K562 (cell line): ENCODE measurements around the gene CDH6.

ENCODE experiments used
- CCNT2 ChIP-seq: IDR thresholded peaks from 2 replicates; pipeline ENCODE4 v1.6.1; 2011; ENCODE audit warnings: borderline replicate concordance, low read depth, mild to moderate bottlenecking, moderate library complexity, mixed read lengths, low read length; ENCODE audit not compliant: insufficient read length; ENCODE audit errors: extremely low read depth
- CHD2 ChIP-seq: IDR thresholded peaks from 2 replicates; pipeline ENCODE4 v1.6.1; 2011; ENCODE audit warnings: low read depth, low read length
- CTBP1 ChIP-seq: fragments of 450-650 bp; IDR thresholded peaks from 2 replicates; pipeline ENCODE4 v1.6.1; 2016; ENCODE audit warnings: borderline replicate concordance
- EGR1 ChIP-seq: fragments of 450-650 bp; conservative IDR thresholded peaks from 2 replicates; pipeline ENCODE4 v1.6.1; 2017; ENCODE audit warnings: mild to moderate bottlenecking
- KLF1 ChIP-seq: fragments of 450-650 bp; IDR thresholded peaks from 2 replicates; pipeline ENCODE4 v1.6.1; 2016; ENCODE audit warnings: missing genetic modification characterization, missing compliant biosample characterization
- KLF10 ChIP-seq: fragments of 250-450 bp; sonication (Bioruptor Pico); IDR thresholded peaks from 2 replicates; pipeline ENCODE4 v1.6.1; 2021; ENCODE audit warnings: matching md5 sums
- POLR2A ChIP-seq: fragments of 450-650 bp; conservative IDR thresholded peaks from 2 replicates; pipeline ENCODE4 v1.6.1; 2016
- RAD21 ChIP-seq, 2 experiments: fragments of 250-450 bp in 1 of 2; fragments of 450-650 bp in 1 of 2; sonication (Bioruptor Pico) in 1 of 2; formaldehyde crosslinking in 1 of 2; IDR thresholded peaks in 1 of 2; conservative IDR thresholded peaks in 1 of 2; 2 replicates each; pipeline versions ENCODE4 v1.4.0 to v1.8.0; 2020 to 2022; ENCODE audit warnings: mild to moderate bottlenecking in 2 of 2, moderate library complexity in 1 of 2
- SAFB2 ChIP-seq: fragments of 200-400 bp; formaldehyde crosslinking; IDR thresholded peaks from 2 replicates; pipeline ENCODE4 v1.6.1; 2018; ENCODE audit warnings: borderline replicate concordance, low read length, low read depth, moderate library complexity; ENCODE audit not compliant: severe bottlenecking
- SETDB1 ChIP-seq: IDR thresholded peaks from one replicate; pipeline ENCODE4 v1.6.1; 2012; ENCODE audit warnings: low read length, control low read depth, inconsistent platforms
- SMARCC2 ChIP-seq: fragments of 450-650 bp; IDR thresholded peaks from 2 replicates; pipeline ENCODE4 v1.6.1; 2017; ENCODE audit warnings: antibody characterized with exemption, moderate library complexity, mild to moderate bottlenecking, low read depth
- TF ChIP-seq, protein P1 (sequence below), 3 experiments: IDR thresholded peaks in 2 of 3; conservative IDR thresholded peaks in 1 of 3; 2 replicates each; pipeline ENCODE4 v1.5.1; 2011 to 2012; ENCODE audit warnings: low read length in 3 of 3, mild to moderate bottlenecking in 3 of 3, control low read depth in 2 of 3, improper control_type of control experiment in 1 of 3, inconsistent platforms in 1 of 3, low read depth in 1 of 3, mixed read lengths in 1 of 3, moderate library complexity in 1 of 3; ENCODE audit not compliant: insufficient read depth in 2 of 3
- TF ChIP-seq, protein P2 (sequence below), 2 experiments: fragments of 450-650 bp in 1 of 2; sonication (generic) in 1 of 2; formaldehyde crosslinking in 1 of 2; IDR thresholded peaks; 2 replicates each; pipeline versions ENCODE4 v1.7.1 to v1.9.0; 2016 to 2022; ENCODE audit warnings: inconsistent platforms in 1 of 2, mild to moderate bottlenecking in 1 of 2, missing genetic modification reagents in 1 of 2
- TF ChIP-seq, protein P3 (sequence below): fragments of 450-650 bp; conservative IDR thresholded peaks from 2 replicates; pipeline ENCODE4 v1.6.1; 2016; ENCODE audit warnings: missing genetic modification characterization, low read depth, mild to moderate bottlenecking, control low read depth, missing compliant biosample characterization

DNA sequence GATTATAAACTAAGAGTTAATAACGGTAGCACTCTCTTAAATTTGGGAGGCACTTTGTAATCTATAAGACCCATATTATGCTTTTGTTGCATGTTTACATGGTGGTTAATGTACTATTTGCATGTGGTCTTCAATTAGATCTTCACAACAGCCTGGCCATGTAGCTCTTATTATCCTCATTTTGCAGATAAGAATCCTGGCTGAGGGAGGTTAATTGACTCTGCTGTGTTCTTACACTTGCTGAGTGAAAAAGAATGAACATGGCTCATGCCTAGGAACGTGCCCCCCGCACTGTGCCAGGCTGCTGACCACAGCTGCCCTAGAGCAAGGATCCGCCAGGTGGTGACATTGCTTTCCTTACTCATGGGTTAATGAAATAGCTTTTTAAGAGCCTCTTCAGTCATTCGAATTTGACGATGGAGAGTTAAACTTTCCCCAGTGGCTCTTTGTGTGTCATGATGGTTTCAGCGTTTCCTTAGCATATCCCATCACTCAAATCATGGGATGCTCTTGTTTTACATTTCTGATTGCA lies 97.9 kb downstream of the CDH6 start:
- no peak for TF ChIP-seq POLR2A
- TF ChIP-seq RAD21 (CRISPR knock-in tag; conservative IDR thresholded peaks at IDR 0.05 in 1 of 2, IDR thresholded peaks at IDR 0.05 in 1 of 2): peak in 1 of 2 experiments; percentile 27; a peak in 2 of 4 replicates
- TF ChIP-seq, protein P1, sequence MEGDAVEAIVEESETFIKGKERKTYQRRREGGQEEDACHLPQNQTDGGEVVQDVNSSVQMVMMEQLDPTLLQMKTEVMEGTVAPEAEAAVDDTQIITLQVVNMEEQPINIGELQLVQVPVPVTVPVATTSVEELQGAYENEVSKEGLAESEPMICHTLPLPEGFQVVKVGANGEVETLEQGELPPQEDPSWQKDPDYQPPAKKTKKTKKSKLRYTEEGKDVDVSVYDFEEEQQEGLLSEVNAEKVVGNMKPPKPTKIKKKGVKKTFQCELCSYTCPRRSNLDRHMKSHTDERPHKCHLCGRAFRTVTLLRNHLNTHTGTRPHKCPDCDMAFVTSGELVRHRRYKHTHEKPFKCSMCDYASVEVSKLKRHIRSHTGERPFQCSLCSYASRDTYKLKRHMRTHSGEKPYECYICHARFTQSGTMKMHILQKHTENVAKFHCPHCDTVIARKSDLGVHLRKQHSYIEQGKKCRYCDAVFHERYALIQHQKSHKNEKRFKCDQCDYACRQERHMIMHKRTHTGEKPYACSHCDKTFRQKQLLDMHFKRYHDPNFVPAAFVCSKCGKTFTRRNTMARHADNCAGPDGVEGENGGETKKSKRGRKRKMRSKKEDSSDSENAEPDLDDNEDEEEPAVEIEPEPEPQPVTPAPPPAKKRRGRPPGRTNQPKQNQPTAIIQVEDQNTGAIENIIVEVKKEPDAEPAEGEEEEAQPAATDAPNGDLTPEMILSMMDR (IDR thresholded peaks at IDR 0.05 in 2 of 3, conservative IDR thresholded peaks at IDR 0.05 in 1 of 3; ENCODE audit: insufficient read depth in 2 of 3, low read depth in 1 of 3, low read length in 3 of 3): peak; percentile 33 to 43 (median 36); a peak in 4 of 6 replicates
- TF ChIP-seq CCNT2: no peak
- TF ChIP-seq, protein P2, sequence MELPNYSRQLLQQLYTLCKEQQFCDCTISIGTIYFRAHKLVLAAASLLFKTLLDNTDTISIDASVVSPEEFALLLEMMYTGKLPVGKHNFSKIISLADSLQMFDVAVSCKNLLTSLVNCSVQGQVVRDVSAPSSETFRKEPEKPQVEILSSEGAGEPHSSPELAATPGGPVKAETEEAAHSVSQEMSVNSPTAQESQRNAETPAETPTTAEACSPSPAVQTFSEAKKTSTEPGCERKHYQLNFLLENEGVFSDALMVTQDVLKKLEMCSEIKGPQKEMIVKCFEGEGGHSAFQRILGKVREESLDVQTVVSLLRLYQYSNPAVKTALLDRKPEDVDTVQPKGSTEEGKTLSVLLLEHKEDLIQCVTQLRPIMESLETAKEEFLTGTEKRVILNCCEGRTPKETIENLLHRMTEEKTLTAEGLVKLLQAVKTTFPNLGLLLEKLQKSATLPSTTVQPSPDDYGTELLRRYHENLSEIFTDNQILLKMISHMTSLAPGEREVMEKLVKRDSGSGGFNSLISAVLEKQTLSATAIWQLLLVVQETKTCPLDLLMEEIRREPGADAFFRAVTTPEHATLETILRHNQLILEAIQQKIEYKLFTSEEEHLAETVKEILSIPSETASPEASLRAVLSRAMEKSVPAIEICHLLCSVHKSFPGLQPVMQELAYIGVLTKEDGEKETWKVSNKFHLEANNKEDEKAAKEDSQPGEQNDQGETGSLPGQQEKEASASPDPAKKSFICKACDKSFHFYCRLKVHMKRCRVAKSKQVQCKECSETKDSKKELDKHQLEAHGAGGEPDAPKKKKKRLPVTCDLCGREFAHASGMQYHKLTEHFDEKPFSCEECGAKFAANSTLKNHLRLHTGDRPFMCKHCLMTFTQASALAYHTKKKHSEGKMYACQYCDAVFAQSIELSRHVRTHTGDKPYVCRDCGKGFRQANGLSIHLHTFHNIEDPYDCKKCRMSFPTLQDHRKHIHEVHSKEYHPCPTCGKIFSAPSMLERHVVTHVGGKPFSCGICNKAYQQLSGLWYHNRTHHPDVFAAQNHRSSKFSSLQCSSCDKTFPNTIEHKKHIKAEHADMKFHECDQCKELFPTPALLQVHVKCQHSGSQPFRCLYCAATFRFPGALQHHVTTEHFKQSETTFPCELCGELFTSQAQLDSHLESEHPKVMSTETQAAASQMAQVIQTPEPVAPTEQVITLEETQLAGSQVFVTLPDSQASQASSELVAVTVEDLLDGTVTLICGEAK (IDR thresholded peaks at IDR 0.05): no peak
- TF ChIP-seq, protein P2 (CRISPR knock-in tag; IDR thresholded peaks at IDR 0.05): no peak
- no peak for TF ChIP-seq CTBP1
- TF ChIP-seq SETDB1: no peak
- TF ChIP-seq SMARCC2: no peak
- TF ChIP-seq KLF1 (tag): no peak
- no peak for TF ChIP-seq EGR1
- TF ChIP-seq, protein P3, sequence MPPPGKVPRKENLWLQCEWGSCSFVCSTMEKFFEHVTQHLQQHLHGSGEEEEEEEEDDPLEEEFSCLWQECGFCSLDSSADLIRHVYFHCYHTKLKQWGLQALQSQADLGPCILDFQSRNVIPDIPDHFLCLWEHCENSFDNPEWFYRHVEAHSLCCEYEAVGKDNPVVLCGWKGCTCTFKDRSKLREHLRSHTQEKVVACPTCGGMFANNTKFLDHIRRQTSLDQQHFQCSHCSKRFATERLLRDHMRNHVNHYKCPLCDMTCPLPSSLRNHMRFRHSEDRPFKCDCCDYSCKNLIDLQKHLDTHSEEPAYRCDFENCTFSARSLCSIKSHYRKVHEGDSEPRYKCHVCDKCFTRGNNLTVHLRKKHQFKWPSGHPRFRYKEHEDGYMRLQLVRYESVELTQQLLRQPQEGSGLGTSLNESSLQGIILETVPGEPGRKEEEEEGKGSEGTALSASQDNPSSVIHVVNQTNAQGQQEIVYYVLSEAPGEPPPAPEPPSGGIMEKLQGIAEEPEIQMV (tag): no peak
- no peak for TF ChIP-seq KLF10 (CRISPR knock-in tag)
- no peak for TF ChIP-seq SAFB2
- TF ChIP-seq CHD2: no peak
